NCI-H146 treated with DMSO at 0.1 percent for 48 hours (cell line): ENCODE data around the gene KCNN3.

Experiments
- DNase-seq: peaks from one replicate; lab custom pipeline; 2025; ENCODE audit not compliant: unreplicated experiment; lab: John Stamatoyannopoulos, UW

The KCNN3 gene

DNA sequence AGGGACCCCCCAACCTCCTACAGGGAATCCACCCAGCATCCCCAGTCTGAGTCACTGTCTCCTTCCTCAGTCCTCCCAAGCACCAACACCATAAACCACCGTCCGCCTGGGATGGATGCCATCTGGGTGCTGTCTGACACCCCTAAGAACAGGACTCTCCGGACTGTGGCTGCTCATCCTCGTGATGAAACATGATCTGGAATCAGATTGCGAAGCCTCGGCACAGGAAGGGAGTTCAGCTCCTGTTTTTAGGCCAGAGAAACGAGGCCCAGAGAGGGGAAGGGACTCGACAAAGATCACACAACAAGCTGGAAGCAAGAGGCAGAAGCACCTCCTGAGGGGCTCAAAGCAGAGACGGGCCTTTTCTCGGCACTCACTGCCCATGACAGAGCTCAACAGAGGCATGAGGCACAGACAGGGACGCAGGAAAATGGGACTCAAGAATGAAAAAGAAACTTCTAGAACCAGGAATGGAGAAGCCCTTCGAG lies 8.4 kb downstream of the KCNN3 start:
- DNase-seq, result no peak

DNA sequence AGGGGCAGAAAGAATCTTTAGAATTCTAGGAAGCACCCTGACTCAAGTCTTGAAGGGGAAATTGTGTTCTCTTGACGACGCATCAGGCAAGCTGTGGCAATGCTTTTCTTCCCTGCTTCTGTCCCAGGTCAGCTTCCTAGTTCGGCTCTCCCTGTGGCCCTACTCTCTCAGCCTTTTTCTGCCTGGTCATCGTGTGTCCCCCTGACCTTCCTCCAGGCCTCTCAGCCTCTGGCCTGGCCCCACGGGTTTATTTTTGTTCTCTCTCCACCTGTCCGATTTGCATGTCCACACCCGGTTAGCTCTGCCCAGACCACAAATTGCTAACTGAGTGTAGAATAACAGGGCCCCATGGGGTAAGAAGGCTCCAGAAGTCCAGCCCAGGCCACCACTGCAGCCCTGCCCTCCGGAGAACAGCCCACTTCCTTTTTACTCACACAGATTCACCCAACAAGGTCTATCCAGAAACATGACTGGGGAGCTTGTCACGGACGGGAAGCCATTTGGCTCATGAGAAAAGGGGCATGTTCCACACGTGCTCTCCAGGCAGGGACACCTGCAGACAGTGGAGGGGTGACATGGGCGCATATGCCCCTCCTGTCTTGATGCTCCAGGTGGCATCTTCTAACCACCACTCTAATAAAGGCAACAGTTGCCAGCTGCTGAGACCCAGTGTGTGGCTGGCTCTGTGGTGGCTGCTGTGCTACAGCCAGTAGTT lies 9.8 kb downstream of the KCNN3 start:
- DNase-seq, result no peak

DNA sequence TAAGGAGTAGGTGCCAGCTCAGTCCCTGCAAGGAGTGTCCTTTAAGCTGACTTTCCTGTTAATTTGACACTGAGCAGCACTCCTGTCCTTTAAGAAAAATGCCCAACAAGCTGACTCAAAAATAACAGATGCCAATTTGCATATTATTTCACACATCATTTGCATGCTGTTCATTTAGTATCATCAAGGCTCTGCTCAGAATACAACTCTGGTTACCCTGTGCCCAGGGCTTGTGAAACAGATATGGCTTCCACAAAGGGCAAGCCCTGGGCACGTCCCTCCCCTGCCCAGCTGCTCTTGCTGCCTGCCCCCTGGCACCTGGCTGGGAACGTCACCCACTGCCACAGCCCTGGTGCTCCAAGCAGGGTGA lies 10.3 kb downstream of the KCNN3 start:
- DNase-seq, result no peak

DNA sequence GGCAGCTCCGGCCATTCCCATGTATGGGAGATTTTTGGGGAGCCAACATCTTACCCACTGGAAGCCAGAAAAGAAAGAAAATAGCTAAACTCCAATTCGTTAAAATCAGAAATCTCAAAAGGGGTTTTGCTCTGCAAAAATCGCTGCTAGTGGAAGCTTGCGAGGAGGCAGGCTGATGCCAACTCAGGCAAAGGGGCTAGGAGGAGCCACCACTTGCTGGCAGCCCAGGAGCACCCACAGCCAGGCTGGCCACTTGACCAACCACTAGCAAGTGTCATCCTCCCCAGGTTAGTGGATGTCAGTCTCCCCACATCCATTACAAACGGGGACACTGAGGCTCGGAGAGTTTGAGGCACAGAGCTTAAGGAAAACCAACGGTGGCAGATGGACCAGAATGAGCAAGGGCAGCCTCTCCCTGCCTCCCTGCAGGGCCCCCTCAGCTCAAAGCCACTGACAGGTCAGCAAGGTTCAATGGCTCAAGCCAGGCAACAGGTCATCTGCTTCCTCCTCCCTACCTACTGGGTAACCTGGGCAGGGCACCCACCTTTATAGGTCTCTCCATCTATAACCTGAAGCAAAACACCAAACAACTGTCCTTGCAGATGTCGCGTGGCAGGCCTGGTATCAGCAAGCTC lies 10.8 kb downstream of the KCNN3 start:
- no peak for DNase-seq

DNA sequence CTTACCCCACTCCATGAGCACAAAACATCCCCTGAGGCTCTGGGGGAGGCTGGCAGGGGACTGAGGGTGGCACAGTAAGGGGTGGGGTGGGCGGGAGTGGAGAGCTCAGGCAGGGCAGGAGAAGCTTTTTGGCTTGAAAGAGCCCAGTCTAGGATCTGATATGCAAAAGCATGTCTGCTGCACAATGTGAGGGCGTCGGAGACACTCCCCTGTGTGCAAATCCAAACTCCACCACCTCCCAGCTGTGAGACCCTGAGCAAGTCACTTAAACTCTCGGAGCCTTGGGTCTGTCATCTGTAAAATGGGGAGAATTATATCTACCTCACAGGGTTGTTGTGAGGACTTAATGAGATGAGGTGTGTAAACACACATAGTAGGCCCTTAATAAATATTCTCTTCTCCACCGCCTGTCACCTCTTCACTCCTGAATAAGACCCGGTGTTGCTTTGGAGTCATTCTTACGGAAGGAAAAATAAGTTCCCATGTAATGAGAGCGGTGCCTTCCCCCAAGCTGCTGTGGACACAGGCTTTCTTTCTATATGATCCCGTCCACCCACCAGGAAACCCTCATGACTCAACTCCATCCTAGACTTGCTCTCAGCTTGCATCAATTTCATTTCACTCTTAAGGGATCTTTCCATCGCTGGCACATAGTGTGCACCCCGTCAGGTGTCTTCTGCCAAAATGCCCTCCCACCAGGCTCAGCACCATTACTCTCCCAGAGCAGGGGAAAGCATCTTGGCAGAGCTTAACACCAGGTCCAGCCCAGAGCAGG lies 12.5 kb downstream of the KCNN3 start:
- DNase-seq, result no peak

DNA sequence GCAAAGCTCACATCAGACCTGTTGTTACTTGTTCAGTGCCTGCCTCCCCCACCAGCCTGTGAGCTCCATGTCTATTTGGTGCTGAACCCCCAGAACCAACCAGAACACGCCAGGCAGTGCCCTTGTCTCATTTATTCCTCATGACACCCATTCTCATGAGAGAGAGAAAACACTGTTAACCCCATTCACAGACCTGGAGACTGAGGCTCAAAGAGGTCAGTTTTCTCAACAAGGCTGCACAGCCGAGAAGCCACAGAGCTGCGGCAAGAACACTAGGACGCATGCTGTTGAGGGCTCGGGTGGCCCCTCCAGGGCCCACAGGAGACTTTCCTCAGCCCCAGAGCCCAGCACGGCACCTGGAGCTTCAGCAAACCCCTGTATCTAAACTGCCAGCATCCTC lies 13.1 kb downstream of the KCNN3 start:
- DNase-seq, result no peak

DNA sequence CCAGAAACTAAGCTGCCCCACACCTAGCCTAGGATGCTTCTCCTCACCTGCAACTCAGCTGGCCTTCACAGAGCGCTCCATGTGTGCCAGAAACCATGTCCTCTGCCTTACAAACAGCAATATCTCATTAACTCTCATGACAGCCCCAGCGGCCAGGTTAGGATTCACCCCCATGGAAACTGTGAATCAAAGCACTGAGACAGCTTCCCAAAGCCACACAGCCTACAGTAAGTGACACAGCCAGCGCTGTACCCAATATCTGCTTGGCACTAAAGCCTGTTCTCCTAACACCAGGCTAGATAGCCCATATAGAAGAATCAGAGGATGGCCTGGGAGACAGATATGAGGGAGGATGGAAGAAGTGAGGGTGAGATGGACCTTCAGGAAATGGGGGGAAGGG lies 13.5 kb downstream of the KCNN3 start:
- no peak for DNase-seq

DNA sequence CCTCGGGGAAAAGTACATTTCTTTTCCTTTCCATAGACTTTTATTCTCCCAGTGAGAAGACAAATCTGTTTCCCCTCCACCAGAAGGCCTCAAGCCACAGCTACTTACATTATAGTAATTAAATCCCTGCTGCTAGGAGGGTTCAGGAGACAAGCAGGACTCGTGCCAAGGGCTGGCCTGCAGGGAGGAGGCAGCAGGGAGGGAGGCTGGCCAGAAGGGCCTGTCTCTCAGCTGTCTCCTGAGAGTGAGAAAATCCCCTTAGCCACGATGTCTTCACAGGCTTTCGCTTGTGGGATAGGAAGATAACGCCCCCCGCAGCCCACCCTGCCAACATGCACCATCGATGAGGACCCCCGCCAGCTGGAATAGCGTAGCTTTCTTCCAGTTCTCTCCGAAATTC lies 14.0 kb downstream of the KCNN3 start:
- no peak for DNase-seq

DNA sequence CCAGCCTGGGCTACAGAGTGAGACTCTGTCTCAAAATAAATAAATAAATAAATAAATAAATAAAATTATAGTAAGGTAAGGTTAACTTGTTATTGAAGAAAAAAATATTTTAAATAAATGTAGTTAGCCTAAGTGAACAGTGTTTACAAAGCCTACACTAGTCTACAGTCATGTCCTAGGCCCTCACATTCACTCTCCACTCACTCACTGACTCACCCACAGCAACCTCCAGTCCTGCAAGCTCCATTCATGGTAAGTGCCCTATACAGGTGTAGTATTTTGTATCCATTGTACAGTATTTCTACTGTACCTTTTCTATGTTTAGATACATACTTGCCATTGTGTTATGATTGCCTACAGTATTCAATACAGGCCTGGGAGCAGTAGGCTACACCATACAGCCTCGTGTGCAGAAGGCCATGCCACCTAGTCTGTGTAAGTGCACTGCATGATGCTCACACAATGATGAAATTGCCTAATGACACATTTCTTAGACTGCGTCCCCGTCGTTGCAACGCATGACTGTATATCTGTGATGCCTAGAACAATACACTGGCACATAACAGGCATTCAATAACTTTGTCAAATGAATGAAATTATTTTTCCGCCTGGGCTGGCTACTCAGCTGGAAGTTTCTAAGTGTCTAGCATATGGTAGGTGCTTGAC lies 14.8 kb downstream of the KCNN3 start:
- DNase-seq, result no peak

DNA sequence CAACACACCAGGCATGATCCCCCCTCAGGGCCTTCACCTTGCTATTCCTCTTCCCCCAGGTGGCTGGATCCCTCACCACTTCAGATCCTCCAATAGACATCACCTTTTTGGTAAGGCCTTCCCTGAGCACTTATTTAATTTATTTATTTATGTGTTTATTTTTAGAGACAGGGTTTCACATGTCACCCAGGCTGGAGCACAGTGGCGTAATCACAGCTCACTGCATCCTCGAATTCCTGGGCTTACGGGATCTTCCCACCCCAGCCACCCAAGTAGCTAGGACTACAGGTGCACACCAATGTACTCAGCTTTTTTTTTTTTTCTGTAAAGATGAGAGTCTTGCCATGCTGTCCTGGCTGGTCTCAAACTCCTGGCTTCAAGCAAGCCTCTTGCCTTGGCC lies 17.2 kb downstream of the KCNN3 start:
- no peak for DNase-seq

DNA sequence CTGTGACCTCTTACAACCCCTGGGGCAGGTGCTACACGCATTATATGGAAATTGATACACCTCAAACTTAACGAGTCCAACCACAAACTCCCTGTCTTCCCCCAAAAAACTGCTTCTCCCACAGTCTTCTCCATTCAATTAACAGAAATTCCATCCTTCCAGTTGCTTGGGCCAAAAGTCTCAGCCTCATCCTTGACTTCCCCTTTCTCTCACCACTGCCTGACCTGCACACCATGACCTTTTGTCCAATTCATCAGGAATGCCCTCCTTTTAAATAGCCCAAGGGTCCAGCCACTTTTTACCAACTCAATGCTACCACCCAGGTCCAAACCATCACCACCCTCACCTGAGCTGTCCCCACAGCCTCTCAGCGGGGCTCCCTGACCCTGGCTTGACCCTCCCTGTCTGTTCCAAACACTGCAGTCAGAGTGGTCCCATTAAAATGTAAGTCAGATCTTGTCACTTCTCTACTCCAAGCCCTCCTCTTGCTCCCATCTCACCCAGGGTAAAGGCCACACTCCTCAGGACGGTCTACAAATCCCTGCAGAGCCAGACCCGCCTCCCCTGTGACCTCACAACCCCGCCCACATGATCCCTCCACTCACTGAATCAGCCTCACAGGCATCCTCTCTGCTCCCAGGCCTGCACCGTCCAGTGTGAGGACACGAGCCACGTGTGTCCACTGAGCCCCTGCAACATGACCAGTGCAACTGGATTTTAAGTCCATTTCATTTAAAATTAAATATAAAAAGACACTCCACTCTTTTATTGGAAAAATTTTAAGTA lies 18.5 kb downstream of the KCNN3 start:
- no peak for DNase-seq

DNA sequence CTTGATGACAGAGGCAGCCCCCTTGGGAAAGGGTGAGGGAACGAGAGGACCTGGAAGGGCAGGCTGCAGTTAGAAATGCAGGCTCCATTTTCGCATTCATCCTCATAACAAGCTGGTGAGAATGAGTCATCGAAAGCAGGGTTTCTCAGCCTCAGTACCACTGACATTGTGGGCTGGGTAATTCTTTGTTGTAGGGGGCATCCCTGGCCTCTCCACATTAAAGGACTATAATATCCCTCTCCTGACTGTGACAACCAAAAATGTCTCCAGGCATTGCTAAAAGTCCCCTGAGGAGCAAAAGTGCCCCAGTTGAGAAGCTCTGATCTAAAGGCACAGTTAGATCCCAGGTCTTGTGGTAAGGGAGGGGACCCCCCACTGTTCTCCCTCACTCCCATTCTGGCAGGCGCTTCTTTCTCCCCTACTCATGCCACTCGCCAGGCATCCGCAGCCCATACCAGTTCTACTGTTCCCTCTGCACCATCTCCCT lies 20.4 kb downstream of the KCNN3 start:
- no peak for DNase-seq

DNA sequence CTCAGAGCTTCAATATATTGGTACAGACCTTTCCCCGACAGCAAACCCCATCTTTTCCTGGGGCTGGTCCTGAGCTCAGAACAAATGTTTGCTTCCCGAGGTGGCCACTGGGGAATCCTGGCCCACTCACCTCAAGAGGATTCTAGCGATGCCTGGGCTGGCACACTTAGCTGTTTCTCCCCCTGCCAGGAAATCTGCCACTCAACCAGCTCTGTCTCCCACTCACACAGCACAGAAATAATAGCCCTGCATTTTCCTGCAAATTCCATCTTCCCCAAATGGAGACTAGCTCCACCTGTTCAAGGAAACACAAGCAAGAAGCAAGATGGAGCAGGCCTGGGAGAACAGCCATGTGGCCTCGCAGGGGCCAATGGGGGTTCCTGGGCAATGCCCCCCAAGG lies 21.1 kb downstream of the KCNN3 start:
- no peak for DNase-seq

DNA sequence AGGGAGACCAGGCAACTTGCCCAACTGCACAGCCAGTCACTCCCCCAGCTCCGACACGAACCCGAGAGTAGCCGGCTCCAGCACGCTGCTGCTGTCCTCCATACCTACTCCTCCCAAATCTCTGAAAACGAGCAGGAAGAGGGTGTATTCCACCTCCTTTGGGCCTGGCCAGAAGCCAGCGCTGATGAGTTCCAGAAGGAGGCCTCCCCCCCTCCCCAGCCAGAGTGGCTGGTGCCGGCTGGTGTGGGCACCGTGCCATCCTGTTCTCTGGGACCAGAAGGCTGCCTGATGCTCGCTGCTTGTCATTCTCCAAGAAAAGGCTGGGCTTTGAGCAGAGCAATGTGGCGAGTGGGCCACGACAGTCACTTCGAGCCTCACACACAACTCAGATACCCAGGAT lies 22.2 kb downstream of the KCNN3 start:
- no peak for DNase-seq

DNA sequence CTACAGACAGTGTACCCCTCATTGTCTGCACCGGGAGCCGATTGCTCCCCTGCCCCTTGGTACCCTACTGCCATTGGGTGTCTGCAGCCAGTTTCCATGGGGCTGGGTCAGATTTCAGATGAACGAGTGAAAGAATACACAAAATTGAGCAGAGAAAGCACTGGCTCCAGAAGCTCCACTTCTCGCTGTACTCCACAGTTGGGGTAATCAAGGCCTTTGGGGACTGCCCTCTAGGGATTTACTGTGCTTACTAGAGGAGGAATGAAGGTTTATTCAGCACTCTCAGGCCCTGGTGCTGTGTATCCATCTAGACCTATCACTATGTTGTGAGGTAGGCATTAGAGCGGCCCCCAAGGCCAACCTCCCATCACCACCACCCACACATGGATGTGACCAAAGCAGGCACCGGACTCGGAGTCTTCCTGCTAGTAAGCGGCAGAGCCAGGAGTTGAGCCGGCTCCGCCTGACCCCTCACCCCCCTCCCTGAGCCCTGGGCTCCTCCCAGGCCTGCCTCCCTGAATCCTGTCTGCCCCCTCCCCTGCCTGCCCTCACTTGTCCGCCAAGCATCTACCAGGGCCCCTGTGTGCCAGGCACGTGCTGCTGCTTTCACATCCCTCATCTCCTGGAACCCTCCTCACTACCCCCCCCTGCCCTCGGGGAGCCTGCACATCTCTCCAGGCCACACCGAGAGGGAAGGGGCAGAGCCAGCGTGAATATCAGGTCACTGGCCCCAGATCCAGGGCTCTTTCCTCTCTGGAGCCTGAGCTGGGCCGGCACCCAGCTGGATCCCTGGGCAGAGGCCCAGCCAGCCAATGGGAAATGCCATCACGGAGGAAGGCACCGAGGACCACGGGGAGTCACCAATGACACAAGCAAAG lies 23.3 kb downstream of the KCNN3 start:
- no peak for DNase-seq

DNA sequence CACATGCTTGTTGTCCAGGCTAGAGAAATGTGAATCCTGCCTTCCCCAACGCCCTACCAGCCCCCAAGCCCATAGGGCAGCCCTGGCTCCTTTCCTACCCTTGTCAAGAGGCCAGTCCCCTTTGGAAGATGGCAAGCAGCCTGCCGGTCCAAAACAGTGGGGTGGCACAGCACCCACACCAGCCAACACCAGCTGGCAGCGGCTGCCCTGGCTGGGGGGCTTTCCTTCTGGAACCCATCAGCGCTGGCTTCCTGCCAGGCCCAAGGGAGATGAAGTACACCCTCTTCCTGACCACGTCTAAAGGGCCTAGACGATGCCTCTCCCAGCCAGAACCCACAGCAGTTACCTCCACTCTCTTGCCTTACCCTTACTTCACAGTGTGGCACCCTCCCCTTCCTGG lies 24.2 kb downstream of the KCNN3 start:
- DNase-seq, result no peak

DNA sequence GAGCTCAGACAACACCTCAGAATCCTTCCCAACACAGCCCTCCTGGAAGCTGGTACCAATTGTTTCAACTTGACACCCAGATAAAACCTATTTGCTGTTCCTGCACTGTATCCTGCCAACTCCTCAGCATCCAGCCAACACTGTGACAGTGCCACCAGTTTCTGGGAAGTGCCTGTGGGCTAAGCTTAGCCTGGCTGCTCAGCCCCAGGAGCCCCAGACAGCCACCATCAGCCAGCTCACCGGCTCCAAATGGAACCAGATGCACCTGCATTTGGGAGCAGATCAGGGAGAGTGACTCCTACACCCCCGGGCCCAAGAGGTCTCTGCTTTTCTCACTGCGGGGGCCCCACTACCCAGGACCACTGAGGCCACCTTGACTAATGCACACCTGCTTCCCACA lies 24.9 kb downstream of the KCNN3 start:
- DNase-seq, result no peak

DNA sequence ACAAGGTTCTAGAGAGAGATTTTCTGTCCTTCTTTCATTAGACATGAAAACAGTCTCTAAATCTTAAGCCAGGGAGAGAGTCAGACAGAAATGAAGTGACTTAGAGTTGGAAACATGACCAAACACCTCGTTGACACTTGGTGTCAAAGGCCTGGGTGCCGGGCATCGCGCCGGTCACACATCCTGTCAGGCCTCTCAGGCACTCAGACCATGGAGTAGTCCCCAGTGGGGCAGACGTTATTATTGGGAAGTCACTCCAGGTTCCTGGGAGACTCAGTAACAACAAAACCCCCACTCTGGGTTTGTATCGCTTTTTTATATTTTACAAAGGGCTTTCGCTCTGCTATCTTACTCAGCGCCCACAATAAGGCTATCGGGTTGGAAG lies 25.8 kb downstream of the KCNN3 start:
- DNase-seq, result no peak

DNA sequence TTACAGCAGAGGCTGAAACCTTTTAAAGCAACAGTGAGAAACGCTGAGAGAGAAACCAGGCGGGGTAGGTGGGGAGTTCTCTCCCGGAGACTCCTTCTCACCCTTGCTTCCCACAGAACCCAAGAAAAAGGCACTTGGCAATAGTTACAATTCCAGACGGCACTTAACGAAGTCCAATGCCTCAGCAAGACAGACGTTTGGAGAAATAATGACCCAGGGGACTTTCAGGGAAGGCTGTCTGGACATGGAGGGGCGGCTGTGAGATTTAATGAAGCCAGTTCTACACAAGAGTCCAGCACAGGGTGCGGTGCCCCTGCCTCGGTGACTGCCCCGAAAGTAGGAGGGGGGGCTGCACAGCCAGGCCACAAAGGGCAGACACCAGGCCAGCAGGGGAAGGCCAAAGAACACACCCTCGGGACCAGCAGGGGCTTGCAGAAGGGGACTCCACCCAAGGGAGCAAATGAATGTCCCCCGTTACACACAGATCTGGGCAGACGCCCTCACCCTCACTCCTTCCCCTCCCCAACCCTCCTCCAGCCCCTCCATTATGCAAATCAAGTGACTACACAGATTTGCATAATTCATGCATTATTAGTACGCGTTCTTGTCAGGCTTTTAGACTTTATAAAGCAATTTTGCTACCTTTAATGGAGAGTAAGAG lies 26.3 kb downstream of the KCNN3 start:
- no peak for DNase-seq
